ENCODE results near the gene BTBD1.
"Not testable (repeated sequence)": the region's sequence is repeated elsewhere in the genome, so short reads cannot be mapped to it uniquely, and the experiment has no call there.

DNA sequence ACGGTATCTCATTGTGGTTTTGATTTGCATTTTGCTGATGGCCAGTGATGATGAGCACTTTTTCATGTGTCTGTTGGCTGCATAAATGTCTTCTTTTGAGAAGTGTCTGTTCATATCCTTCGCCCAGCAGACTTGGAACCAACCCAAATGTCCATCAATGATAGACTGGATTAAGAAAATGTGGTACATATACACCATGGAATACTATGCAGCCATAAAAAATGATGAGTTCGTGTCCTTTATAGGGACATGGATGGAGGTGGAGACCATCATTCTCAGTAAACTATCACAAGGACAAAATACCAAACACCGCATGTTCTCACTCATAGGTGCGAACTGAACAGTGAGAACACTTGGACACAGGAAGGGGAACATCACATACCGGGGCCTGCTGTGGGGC is 35.8 kb downstream of the BTBD1 start:
- TF ChIP-seq CTCF (conservative IDR thresholded peaks at IDR 0.05; ENCODE audit: low read length); EZH2phosphoT487 (IDR thresholded peaks at IDR 0.05; ENCODE audit: borderline replicate concordance, low read depth, low read length): not testable (repeated sequence)

Measured in OCI-LY7 (cell line).